ENCODE data around the gene LRRN2. TPM values are rescaled to one million over a fixed set of nuclear protein-coding genes. Genes with fewer than 3 reads are reported as not detected.

Gene LRRN2
- total RNA-seq, 1 experiment from 2014 or later: 5.8 TPM

- Histone ChIP-seq H3K9ac (ENCODE audit: extremely low read depth, insufficient read length, low read length) (no peak overlapping the region), H3K4me2 (ENCODE audit: insufficient read depth, insufficient read length, low read length) (no peak overlapping the region), H4K8ac (replicated peaks; ENCODE audit: insufficient read length, low read depth, low read length) (no peak overlapping the region), H4K5ac (ENCODE audit: insufficient read length, low read depth, low read length) (no peak overlapping the region), H3K79me2 (ENCODE audit: insufficient read depth, low read length) (no peaks in the 10 kb centered on the region), H3K79me1 (ENCODE audit: insufficient read depth, low read depth, low read length, poor library complexity, severe bottlenecking) (no peaks in the 10 kb centered on the region), H3K4me1 (ENCODE audit: insufficient read depth, low read length) (no peaks in the 10 kb centered on the region), H3K27ac (ENCODE audit: insufficient read length, low read depth, low read length) (no peak overlapping the region), H4K91ac (ENCODE audit: insufficient read length, low read depth, low read length) (no peak overlapping the region), H2BK120ac (ENCODE audit: low read depth, low read length, poor library complexity, severe bottlenecking) (no peak overlapping the region), H3K14ac (ENCODE audit: insufficient read depth, low read length) (no peak overlapping the region), H2AK5ac (ENCODE audit: insufficient read length, low read length) (no peak overlapping the region), H3K18ac (ENCODE audit: insufficient read length, low read depth, low read length) (no peak overlapping the region), H2BK15ac (ENCODE audit: low read depth, low read length) (no peak overlapping the region), H3K56ac (ENCODE audit: insufficient read length, low read depth, low read length) (no peak overlapping the region), H3K27me3 (ENCODE audit: insufficient read depth, low read length) (no peaks in the 10 kb centered on the region; the same call in 1 of the 2 replicates), H3K9me3 (ENCODE audit: control insufficient read depth, low read depth, low read length) (no peaks in the 10 kb centered on the region), H4K20me1 (ENCODE audit: control insufficient read depth, insufficient read depth, insufficient read length) (no peaks in the 10 kb centered on the region), H2BK5ac (ENCODE audit: insufficient read length, low read length) (no peak overlapping the region), H2AFZ (ENCODE audit: low read length) (no peak overlapping the region), H3K4ac (ENCODE audit: low read depth, low read length) (no peak overlapping the region), H2BK20ac (ENCODE audit: low read depth, low read length, poor library complexity, severe bottlenecking) (no peak overlapping the region), H2BK12ac (ENCODE audit: insufficient read length, low read depth, low read length) (no peak overlapping the region), H3K23ac (ENCODE audit: insufficient read length, low read depth, low read length) (no peak overlapping the region), H3T11ph (ENCODE audit: low read length) (no peak overlapping the region), H3K23me2 (ENCODE audit: insufficient read length, low read depth, low read length, poor library complexity, severe bottlenecking) (peaks cover 12% of the 10 kb centered on the region)
- peaks cover 7 to 13% of the 10 kb centered on the region in 2 experiments; a peak in 3 of 4 replicates for H3K4me1 Mint-ChIP-seq
- H3K36me3 Mint-ChIP-seq (ENCODE audit: insufficient read depth in 1 of 3, low read depth in 3 of 3): no peaks in the 10 kb centered on the region
- no peak overlapping the region for H3K27ac Mint-ChIP-seq
- H3K4me3 Mint-ChIP-seq: no peak overlapping the region
- H3K9me3 Mint-ChIP-seq: no peaks in the 10 kb centered on the region
- peaks cover 39% of the 10 kb centered on the region for H3K27me3 Mint-ChIP-seq (ENCODE audit: low read depth)
- no CpG with 5 or more reads among the region's 7 CpGs for WGBS (ENCODE audit: extremely low coverage, insufficient read length, low lambda C conversion rate)
- no peak for DNase-seq
- no peak for TF ChIP-seq CTCF (conservative IDR thresholded peaks at IDR 0.05)
Observed at GRCh38 chr1:204680461-204680860, 5.1 kb downstream of the LRRN2 start.
